HG02763 (cell line): Measurements from ENCODE around the gene ABLIM3.
"Not testable (repeated sequence)": the region's sequence is repeated elsewhere in the genome, so short reads cannot be mapped to it uniquely, and the experiment has no call there.

Experiments
- ATAC-seq: cut with Tn5 transposase; IDR thresholded peaks from one replicate; pipeline ENCODE4 v1.9.1; 2021; ENCODE audit warnings: mild to moderate bottlenecking, moderate library complexity; ENCODE audit not compliant: unreplicated experiment

Gene ABLIM3

GRCh38 chr5:149185067-149185466 is 43.8 kb downstream of the ABLIM3 start:
- ATAC-seq, result no peak

GRCh38 chr5:149186506-149186905 is 45.2 kb downstream of the ABLIM3 start:
- no peak for ATAC-seq

- not testable (repeated sequence) for ATAC-seq
Observed at GRCh38 chr5:149187617-149188016, 46.3 kb downstream of the ABLIM3 start.

GRCh38 chr5:149188383-149188782 is 47.1 kb downstream of the ABLIM3 start:
- no peak for ATAC-seq

GRCh38 chr5:149195337-149195887 is 54.1 kb downstream of the ABLIM3 start:
- ATAC-seq, result no peak

- ATAC-seq, result no peak
Observed at GRCh38 chr5:149195962-149196361, 54.7 kb downstream of the ABLIM3 start.

GRCh38 chr5:149198148-149198547 is 56.9 kb downstream of the ABLIM3 start:
- ATAC-seq, result no peak

GRCh38 chr5:149200355-149200754 is 59.1 kb downstream of the ABLIM3 start:
- ATAC-seq, result no peak

- no peak for ATAC-seq
Observed at GRCh38 chr5:149201121-149201637, 59.9 kb downstream of the ABLIM3 start.

GRCh38 chr5:149202910-149203451 is 61.7 kb downstream of the ABLIM3 start:
- no peak for ATAC-seq

GRCh38 chr5:149203921-149204441 is 62.7 kb downstream of the ABLIM3 start:
- no peak for ATAC-seq

GRCh38 chr5:149205625-149206523 is 64.6 kb downstream of the ABLIM3 start:
- no peak for ATAC-seq

- ATAC-seq, result no peak
Observed at GRCh38 chr5:149206524-149207141, 65.3 kb downstream of the ABLIM3 start.

- no peak for ATAC-seq
Observed at GRCh38 chr5:149207831-149208230, 66.5 kb downstream of the ABLIM3 start.

- ATAC-seq, result no peak
Observed at GRCh38 chr5:149210225-149210624, 68.9 kb downstream of the ABLIM3 start.

GRCh38 chr5:149210968-149211490 is 69.7 kb downstream of the ABLIM3 start:
- ATAC-seq, result no peak

GRCh38 chr5:149211566-149211965 is 70.3 kb downstream of the ABLIM3 start:
- no peak for ATAC-seq

GRCh38 chr5:149212198-149212951 is 71.1 kb downstream of the ABLIM3 start:
- no peak for ATAC-seq

- no peak for ATAC-seq
Observed at GRCh38 chr5:149213264-149213880, 72.1 kb downstream of the ABLIM3 start.
